Activated CD8-positive, alpha-beta T cell treated with anti-CD3 and anti-CD28 coated beads for 36 hours (primary cell): ENCODE results near the gene GALNT2. TPM values are rescaled to one million over a fixed set of nuclear protein-coding genes. Genes with fewer than 3 reads are reported as not detected.

Experiments used
- ATAC-seq: fragments of 200-7000 bp; cut with Tn5 transposase; one replicate; pipeline ENCODE4 v1.10.0; 2021; ENCODE audit warnings: mild to moderate bottlenecking, moderate library complexity
- CTCF ChIA-PET: fragments of 350-600 bp; sonication (Branson Sonifier 250); formaldehyde crosslinking; loops from one replicate; lab custom pipeline; 2021; ENCODE audit warnings: antibody characterized with exemption; lab: Charles Lee
- POLR2A ChIA-PET: fragments of 350-600 bp; sonication (Branson Sonifier 250); formaldehyde crosslinking; loops from one replicate; lab custom pipeline; 2021; ENCODE audit warnings: antibody characterized with exemption; lab: Charles Lee
- DNase-seq: peaks from one replicate; pipeline ENCODE4 v3.0.0-alpha.2; 2020
- H3K27ac Mint-ChIP-seq: one replicate; pipeline ENCODE4 v1.8.0; 2021; ENCODE audit warnings: mild to moderate bottlenecking, mixed read lengths
- H3K27me3 Mint-ChIP-seq: one replicate; pipeline ENCODE4 v1.8.0; 2021; ENCODE audit warnings: mixed read lengths
- H3K36me3 Mint-ChIP-seq: one replicate; pipeline ENCODE4 v1.8.0; 2021; ENCODE audit warnings: low read depth, mixed read lengths
- H3K4me1 Mint-ChIP-seq: one replicate; pipeline ENCODE4 v1.8.0; 2021; ENCODE audit warnings: low read depth, mixed read lengths
- H3K4me3 Mint-ChIP-seq: one replicate; pipeline ENCODE4 v1.8.0; 2021; ENCODE audit warnings: mild to moderate bottlenecking, moderate library complexity, mixed read lengths
- H3K9me3 Mint-ChIP-seq: one replicate; pipeline ENCODE4 v1.8.0; 2021; ENCODE audit warnings: mixed read lengths
- intact Hi-C: fragments of 100-400 bp; cut with micrococcal nuclease; formaldehyde crosslinking; loops from one replicate; pipeline ENCODE4 v1.10.0; 2022
- total RNA-seq, 2 experiments: library from RNA; stranded (reverse); gene quantifications; one replicate each; pipeline ENCODE4 v1.2.3, GENCODE V29; 2021
- TF ChIP-seq, protein P1 (sequence below): fragments of 200-600 bp; IDR thresholded peaks from one replicate; pipeline ENCODE4 v1.8.0; 2022; ENCODE audit warnings: antibody characterized with exemption, mild to moderate bottlenecking

Gene GALNT2
- total RNA-seq, 2 experiments from 2014 or later = 40.1 to 42.3 TPM

DNA sequence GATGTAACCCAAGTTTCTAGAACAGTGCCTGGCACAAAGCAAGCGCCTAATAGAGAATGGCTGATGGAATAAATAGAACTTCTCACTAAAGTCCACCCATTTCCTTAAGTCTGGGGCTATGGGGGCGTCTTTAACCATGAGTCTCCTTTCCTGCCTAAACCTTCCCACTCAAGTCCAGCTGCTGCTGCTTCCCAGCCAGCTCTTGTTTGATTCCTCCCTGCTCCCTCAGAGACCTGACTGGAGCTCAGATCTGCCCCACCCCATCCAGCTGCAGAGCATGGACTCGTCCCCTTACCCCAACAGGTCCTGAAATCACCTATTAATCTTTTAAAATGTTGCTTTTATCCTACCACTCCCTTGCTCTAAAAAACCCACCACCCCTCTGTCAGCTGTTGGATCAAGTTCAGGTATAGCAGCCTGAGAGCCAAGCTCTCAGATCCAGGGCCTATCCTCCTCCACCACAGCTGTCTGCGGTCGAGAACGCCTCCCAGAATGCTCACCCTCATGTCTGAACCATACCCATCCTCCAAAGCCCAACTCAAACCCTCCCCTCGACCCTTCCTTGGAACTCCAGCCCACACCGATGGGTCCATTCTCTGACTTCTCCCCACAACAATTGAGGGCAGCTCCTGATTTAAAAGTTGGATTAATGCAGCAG lies 12.8 kb upstream of the GALNT2 start:
- H3K9me3 Mint-ChIP-seq = no peaks in the 10 kb centered on the region
- intact Hi-C loops = no loop called here
- no peaks in the 10 kb centered on the region for H3K36me3 Mint-ChIP-seq
- H3K4me1 Mint-ChIP-seq = peaks cover 5% of the 10 kb centered on the region
- no peak overlapping the region for H3K4me3 Mint-ChIP-seq
- POLR2A ChIA-PET = no interaction called here
- DNase-seq (no peak), ATAC-seq (no peak)
- no peak overlapping the region for H3K27ac Mint-ChIP-seq
- CTCF ChIA-PET = no interaction called here
- TF ChIP-seq, protein P1, sequence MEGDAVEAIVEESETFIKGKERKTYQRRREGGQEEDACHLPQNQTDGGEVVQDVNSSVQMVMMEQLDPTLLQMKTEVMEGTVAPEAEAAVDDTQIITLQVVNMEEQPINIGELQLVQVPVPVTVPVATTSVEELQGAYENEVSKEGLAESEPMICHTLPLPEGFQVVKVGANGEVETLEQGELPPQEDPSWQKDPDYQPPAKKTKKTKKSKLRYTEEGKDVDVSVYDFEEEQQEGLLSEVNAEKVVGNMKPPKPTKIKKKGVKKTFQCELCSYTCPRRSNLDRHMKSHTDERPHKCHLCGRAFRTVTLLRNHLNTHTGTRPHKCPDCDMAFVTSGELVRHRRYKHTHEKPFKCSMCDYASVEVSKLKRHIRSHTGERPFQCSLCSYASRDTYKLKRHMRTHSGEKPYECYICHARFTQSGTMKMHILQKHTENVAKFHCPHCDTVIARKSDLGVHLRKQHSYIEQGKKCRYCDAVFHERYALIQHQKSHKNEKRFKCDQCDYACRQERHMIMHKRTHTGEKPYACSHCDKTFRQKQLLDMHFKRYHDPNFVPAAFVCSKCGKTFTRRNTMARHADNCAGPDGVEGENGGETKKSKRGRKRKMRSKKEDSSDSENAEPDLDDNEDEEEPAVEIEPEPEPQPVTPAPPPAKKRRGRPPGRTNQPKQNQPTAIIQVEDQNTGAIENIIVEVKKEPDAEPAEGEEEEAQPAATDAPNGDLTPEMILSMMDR = no peak
- peaks cover 3% of the 10 kb centered on the region for H3K27me3 Mint-ChIP-seq

DNA sequence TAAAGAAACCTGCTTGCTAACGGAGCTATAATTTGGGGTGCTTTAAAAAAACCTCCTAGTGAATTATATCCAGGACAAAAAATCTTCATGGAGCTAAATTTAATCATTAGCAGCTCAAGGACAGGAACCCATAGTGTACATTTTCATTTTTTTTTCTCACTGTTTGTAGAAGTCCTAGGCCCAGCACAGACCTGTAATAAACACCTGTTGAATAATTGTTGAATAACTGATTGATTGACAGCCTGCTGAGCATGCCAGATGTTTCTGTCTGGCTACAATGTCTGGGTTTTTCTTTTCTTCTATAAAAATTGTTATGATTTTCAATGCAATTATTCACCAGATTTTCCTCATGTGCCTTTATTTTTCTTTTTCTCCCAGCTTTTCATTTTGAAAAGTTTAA lies 10.9 kb upstream of the GALNT2 start:
- Mint-ChIP-seq H3K27me3 (peaks cover 3% of the 10 kb centered on the region), H3K4me1 (peaks cover 2% of the 10 kb centered on the region), H3K9me3 (no peaks in the 10 kb centered on the region), H3K36me3 (no peaks in the 10 kb centered on the region), H3K4me3 (no peak overlapping the region), H3K27ac (no peak overlapping the region)
- ATAC-seq = no peak
- no peak for DNase-seq
- TF ChIP-seq, protein P1 = no peak
- intact Hi-C loops = no loop called here
- ChIA-PET CTCF (interaction anchor here (1.4 kb wide), 1 partner anchor 9 kb away, joined by 3 read pairs; no protein-coding TSS in a partner anchor), POLR2A (interaction anchor here (0.6 kb wide), 1 partner anchor 48 kb away, joined by 5 read pairs; no protein-coding TSS in a partner anchor)

DNA sequence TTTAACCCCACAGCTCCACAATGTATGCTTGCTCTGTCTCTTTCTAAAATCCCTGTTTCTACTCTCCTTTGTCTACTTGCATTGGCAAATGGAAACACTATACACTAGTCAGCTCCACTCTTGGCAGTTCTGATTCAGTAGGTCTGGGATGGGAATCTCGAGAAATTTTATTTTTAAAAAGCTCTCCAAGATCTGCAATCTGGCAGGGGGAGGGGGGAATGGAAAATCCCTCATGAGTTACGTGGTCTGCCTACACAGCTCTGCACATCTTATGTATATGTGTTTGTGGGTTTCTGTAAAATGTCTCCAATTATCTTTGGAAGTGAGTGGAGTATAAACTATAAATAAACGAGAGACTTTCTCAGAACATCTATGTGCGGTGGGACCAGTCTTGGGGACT lies 9.9 kb upstream of the GALNT2 start:
- ATAC-seq (no peak), DNase-seq (no peak)
- Mint-ChIP-seq H3K4me1 (no peaks in the 10 kb centered on the region), H3K4me3 (no peak overlapping the region), H3K36me3 (no peaks in the 10 kb centered on the region), H3K27ac (no peak overlapping the region), H3K9me3 (no peaks in the 10 kb centered on the region), H3K27me3 (peaks cover 3% of the 10 kb centered on the region)
- TF ChIP-seq, protein P1 = no peak
- CTCF ChIA-PET = interaction anchor here (1.4 kb wide), 1 partner anchor 10 kb away, joined by 3 read pairs; no protein-coding TSS in a partner anchor
- intact Hi-C loops = no loop called here
- POLR2A ChIA-PET = no interaction called here

DNA sequence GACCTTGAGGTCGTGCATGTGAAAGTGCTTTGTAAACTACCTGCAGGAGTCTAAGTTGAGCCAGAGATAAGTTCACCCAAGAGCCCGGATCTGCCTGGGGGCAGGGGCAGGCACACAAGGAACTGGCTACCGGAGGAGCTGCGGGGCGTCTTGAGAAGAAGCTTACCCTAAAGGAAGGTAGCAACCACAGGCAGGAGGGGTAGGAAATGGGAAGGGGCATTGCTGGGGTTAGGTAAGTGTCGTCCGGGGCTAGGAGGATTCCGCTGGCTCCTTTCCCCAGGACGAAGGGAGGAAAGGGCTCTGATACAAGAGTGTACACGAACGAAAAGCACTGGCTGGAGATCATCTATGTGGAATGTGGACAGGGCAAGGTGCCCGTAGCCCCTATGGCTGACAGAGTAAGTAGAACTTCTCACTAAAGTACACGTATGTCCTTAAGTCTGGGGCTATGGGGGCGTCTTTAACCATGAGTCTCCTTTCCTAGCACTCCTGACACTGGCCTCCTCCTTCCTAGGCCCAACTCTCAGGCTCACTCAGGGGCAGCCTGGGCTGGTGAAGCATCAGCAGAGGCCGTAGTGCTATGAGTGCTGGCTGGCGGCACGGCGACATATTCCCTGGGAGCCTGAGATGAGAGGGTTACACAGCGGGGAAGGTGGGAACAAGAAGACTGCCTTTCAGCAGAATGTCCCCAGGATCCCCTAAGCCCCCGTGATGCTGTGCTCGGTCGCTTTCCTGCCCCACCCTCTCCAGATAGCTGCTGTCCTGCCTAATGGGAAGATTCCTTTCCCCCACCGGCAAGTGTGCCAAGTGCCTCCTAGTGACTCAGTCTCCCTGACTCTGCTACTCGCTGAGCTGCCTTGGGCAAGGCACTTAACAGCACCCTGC lies 9.1 kb upstream of the GALNT2 start:
- Mint-ChIP-seq H3K4me3 (no peak overlapping the region), H3K27ac (no peak overlapping the region), H3K4me1 (no peaks in the 10 kb centered on the region), H3K36me3 (no peaks in the 10 kb centered on the region), H3K9me3 (peaks cover 5% of the 10 kb centered on the region), H3K27me3 (peaks cover 3% of the 10 kb centered on the region)
- TF ChIP-seq, protein P1 = no peak
- POLR2A ChIA-PET = no interaction called here
- DNase-seq = no peak
- intact Hi-C loops = no loop called here
- no peak for ATAC-seq
- CTCF ChIA-PET = interaction anchor here (1.4 kb wide), 1 partner anchor 11 kb away, joined by 3 read pairs; no protein-coding TSS in a partner anchor

DNA sequence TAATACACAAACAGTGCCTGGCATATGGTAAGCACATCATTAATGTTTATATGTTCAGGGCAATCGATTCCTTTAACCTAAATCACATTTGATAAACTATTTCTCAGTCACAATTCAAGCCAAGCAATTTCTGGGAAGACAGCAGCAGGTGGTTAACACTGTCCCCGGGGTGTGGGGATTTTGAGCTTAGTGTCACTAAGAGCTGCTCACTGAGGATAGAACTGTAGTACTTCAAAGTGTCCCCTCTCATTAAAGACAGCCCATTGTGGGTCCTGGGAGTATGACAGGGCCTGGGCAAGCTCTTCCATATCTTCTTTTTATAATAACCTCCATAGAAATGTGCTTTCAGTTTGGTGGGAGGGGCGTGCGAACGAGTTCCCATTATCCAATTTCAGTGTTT lies 8.4 kb upstream of the GALNT2 start:
- POLR2A ChIA-PET = no interaction called here
- Mint-ChIP-seq H3K36me3 (no peaks in the 10 kb centered on the region), H3K27me3 (peaks cover 3% of the 10 kb centered on the region)

More for the DNA sequence above, 8.4 kb upstream of the GALNT2 start:
- TF ChIP-seq, protein P1 = no peak
- CTCF ChIA-PET = no interaction called here
- Mint-ChIP-seq H3K4me3 (no peak overlapping the region), H3K4me1 (no peaks in the 10 kb centered on the region), H3K27ac (no peak overlapping the region), H3K9me3 (peaks cover 5% of the 10 kb centered on the region)
- no peak for DNase-seq
- intact Hi-C loops = no loop called here
- ATAC-seq = no peak
